Muscle layer of duodenum (tissue), 2 donors: ENCODE results near the gene SUGP2.
A peak's percentile ranks its signal among the peaks of the same experiment; 100 is the strongest.

Experiments used
- H3K27ac ChIP-seq: one replicate; pipeline ENCODE4 v1.7.0; 2013; ENCODE audit warnings: mild to moderate bottlenecking, low read length
- H3K27me3 ChIP-seq: one replicate; pipeline ENCODE4 v1.7.0; 2013; ENCODE audit warnings: low read depth, mild to moderate bottlenecking, control low read depth, low read length
- H3K36me3 ChIP-seq, 2 donors: one replicate each; pipeline ENCODE4 v1.7.0; 2013; ENCODE audit warnings: low read length in 2 of 2, control low read depth in 1 of 2, mild to moderate bottlenecking in 1 of 2; ENCODE audit not compliant: insufficient read depth in 2 of 2, control insufficient read depth in 1 of 2
- H3K4me1 ChIP-seq, 2 donors: one replicate each; pipeline ENCODE4 v1.7.0; 2013; ENCODE audit warnings: low read length in 2 of 2, mild to moderate bottlenecking in 2 of 2, control low read depth in 1 of 2, moderate library complexity in 1 of 2; ENCODE audit not compliant: insufficient read depth in 2 of 2, control insufficient read depth in 1 of 2
- H3K4me3 ChIP-seq, 2 donors: one replicate each; pipeline ENCODE4 v1.7.0; 2013; ENCODE audit warnings: low read length in 2 of 2, low read depth in 1 of 2, mild to moderate bottlenecking in 1 of 2
- H3K9me3 ChIP-seq, 2 donors: one replicate each; pipeline ENCODE4 v1.7.0; 2013; ENCODE audit warnings: low read length in 2 of 2, control low read depth in 1 of 2, mild to moderate bottlenecking in 1 of 2; ENCODE audit not compliant: control insufficient read depth in 1 of 2
- donor health status: healthy.

SUGP2 gene

DNA sequence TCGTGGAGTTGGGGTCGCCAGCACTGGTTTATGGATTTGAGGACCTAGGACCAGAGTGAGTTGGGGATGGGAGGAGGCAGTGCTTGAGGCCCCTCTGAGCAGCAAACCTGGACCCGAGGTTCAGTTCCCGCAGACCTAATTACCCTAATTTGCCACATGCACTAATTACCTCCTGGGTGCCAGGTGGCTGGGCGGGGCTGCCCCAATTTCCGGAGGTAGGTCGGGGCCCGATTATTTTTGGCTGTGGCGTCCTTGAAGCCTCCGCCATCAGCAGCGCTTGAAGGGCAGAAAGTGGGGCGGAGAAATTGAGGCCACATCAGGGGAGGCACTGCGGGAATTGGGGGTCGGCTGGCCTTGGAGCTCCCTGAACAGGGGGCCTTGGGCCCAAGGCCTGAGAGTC is 86.4 kb downstream of the SUGP2 start:
- no peaks in the 10 kb centered on the region for H3K4me1 ChIP-seq
- H3K9me3 ChIP-seq: no peaks in the 10 kb centered on the region
- H3K27me3 ChIP-seq: no peaks in the 10 kb centered on the region
- no peaks in the 10 kb centered on the region for H3K36me3 ChIP-seq
- no peak overlapping the region for H3K27ac ChIP-seq
- no peak overlapping the region for H3K4me3 ChIP-seq

DNA sequence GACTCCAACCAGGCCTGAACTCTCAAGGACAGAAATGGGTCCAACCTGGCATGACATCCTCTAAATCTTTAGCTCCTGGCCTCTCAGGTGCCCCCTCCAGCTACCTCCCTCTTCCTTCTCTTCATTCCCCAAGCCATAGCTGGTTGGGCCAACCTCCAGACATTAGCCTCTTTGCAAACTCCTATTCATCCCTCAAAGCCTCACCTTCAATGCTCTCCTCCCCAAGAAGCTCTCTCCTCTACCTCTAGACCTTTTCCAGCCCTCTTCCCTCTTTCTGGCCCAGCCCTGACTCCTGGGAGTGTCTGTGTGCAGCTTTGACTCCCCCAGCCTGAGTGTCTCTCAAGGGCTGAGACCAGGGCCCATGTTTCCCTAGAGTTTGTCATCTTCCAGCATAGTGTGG is 87.0 kb downstream of the SUGP2 start:
- H3K4me3 ChIP-seq: no peak overlapping the region
- no peaks in the 10 kb centered on the region for H3K9me3 ChIP-seq
- H3K4me1 ChIP-seq: no peaks in the 10 kb centered on the region
- no peak overlapping the region for H3K27ac ChIP-seq
- no peaks in the 10 kb centered on the region for H3K27me3 ChIP-seq
- H3K36me3 ChIP-seq: no peaks in the 10 kb centered on the region

DNA sequence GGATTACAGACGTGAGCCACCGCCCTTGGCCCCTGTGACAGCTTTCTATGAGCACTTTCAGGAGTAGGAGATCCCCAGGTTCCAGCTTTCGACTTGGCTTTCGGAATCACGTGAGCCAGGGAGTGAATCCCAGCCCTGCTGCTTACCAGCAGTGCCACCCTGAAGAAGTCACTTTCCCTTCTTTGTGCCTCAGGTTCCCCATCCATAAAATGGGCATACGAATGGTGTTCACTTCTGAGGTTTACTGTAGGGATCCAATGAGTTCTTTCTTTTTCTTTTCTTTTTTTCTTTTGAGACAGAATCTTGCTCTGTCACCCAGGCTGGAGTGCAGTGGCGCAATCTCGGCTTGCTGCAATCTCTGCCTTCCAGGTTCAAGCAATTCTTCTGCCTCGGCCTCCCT is 88.0 kb downstream of the SUGP2 start:
- Histone ChIP-seq H3K4me1 (no peaks in the 10 kb centered on the region), H3K9me3 (no peaks in the 10 kb centered on the region), H3K27ac (no peak overlapping the region), H3K4me3 (no peak overlapping the region), H3K36me3 (no peaks in the 10 kb centered on the region), H3K27me3 (no peaks in the 10 kb centered on the region)

DNA sequence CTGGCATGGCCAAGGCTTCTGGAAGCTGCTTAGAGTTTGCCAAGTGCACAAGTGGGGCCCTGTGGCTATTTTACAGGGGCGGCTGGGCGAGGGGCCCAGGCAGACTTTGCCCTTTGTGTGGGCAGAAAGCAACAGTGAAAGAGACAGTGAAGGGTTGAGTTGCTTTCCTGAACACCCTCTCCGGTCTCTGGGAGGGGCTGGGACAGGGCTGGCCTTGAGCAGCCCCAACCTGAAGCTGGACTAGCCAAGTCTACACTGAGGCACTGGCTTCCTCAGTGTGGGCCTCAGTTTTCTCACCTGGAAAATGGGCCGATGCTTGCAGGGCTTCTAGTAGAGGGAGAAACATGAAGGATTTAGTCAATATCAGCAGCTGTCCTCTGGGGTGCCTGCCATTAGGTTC is 89.9 kb downstream of the SUGP2 start:
- H3K4me1 ChIP-seq: peaks cover 0 to 6% of the 10 kb centered on the region in 2 donors
- H3K27ac ChIP-seq: no peak overlapping the region
- H3K36me3 ChIP-seq: no peaks in the 10 kb centered on the region
- no peaks in the 10 kb centered on the region for H3K9me3 ChIP-seq
- H3K4me3 ChIP-seq: no peak overlapping the region
- no peaks in the 10 kb centered on the region for H3K27me3 ChIP-seq

DNA sequence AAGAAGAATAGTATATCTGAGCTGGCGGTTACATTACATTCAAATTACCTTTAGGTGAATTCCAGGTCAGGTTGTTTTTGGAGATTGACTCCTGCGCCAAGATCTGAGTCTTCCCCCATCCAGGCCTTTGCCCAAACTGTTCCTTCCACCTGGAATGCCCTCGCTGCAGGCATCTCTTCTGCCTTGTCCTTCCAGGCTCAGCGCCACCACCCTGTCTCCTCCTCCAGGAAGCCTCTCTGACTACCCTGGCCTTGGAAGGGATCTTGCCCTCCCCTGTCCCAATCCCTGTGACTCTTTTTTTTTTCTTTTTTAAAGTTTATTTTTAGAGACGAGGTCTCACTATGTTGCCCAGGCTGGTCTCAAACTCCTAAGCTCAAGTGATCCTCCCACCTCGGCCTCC is 90.6 kb downstream of the SUGP2 start:
- Histone ChIP-seq H3K4me1 (peaks cover 0 to 6% of the 10 kb centered on the region in 2 donors), H3K27ac (no peak overlapping the region), H3K4me3 (no peak overlapping the region), H3K36me3 (no peaks in the 10 kb centered on the region), H3K27me3 (no peaks in the 10 kb centered on the region), H3K9me3 (no peaks in the 10 kb centered on the region)

DNA sequence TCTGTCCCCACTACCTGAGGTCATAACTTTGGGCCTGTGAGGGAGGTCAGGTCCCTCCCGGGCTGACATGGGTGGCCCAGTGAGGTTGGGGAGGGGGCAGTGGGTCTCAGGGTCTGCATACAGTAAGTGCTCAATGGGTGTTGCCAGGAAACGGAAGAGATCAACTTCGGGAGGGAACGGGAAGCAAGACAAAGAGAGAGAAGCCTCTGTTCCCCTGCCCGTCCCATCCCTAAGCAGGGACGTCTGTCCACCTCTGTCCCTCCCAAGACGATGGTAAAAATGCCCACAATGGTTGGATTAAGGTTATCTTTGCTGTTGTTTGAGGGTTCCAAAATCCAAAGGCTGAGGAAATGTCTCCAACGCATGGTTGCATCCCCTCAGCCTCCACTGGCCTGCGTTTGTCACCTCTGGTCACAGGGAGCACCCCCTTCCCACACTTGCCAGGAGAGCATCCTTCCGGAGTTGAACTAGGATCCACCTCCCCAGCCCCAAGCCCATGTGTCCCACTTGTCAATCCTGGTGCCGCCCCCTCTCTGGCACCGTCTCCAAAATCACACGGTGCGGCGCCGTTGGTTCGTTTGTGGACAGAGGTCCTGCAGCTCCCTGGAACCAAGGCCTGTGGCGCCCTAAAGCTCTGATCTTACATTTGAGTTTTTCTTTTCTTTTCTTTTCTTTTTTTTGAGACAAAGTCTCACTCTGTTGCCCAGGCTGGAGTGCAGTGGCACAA is 91.5 kb downstream of the SUGP2 start:
- H3K27ac ChIP-seq: no peak overlapping the region
- H3K4me3 ChIP-seq: peak overlapping the region in 1 of 2 donors; percentile 33
- no peaks in the 10 kb centered on the region for H3K9me3 ChIP-seq
- peaks cover 0 to 6% of the 10 kb centered on the region in 2 donors for H3K4me1 ChIP-seq
- H3K36me3 ChIP-seq: no peaks in the 10 kb centered on the region
- H3K27me3 ChIP-seq: no peaks in the 10 kb centered on the region
